GM19438 (cell line): ENCODE results near the gene PKD1.

Experiments used
- ATAC-seq: cut with Tn5 transposase; IDR thresholded peaks from one replicate; pipeline ENCODE4 v1.9.1; 2021; ENCODE audit warnings: low read depth; ENCODE audit not compliant: unreplicated experiment

Gene PKD1

DNA sequence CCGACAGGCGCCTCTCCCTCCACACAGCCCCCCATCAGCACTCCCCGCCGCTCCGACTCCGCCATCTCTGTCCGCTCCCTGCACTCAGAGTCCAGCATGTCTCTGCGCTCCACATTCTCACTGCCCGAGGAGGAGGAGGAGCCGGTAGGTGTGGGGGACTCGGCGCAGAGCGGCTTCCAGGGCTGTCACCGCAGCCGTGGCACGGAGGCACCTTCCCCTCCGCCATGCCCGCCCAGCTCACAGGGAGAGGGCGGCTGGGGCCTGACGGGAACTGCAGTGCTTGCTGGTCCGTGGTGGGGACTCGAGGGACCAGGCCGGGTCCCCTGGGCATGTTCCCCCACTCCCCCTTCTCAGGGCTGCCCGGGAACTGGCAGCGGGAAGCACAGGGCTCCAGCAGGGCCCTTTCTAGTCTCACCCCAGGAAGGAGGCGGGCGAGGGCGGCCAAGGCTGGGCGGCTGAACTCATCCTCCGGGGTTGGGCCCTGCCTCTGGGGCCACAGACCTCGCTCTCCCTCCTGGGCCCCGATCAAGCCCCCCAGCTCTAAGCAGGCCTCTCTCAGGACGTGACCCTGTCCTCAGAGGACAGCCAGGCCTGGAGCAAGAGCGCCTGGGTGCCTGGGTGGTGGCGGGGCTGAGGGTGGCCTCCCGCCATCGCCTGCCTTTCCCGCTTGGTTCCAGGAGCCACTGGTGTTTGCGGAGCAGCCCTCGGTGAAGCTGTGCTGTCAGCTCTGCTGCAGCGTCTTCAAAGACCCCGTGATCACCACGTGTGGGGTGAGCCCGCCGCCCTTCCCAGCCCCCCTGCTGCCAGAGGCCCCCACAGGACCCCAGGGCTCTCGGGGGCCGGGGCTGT is 35.1 kb upstream of the PKD1 start:
- ATAC-seq: no peak

DNA sequence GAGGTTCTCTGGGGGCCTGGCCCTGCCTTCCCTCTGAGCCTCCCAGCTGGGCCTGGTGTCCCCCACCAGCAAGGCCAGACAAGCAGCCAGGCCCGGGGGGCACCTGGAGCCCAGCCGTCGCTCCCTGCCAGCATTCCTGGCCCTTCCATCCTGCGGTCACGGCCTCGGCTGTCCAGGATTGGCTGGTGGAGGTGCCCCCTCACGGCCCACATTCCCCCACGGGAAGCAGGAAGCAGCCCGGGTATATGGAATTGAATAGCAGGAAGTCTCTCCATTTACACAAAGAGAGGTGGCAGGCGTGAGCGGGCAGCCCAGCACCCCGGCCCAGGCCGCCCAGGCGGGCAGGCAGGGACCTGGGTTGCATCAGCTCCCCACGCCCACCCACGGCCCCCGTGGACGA is 34.4 kb upstream of the PKD1 start:
- no peak for ATAC-seq

DNA sequence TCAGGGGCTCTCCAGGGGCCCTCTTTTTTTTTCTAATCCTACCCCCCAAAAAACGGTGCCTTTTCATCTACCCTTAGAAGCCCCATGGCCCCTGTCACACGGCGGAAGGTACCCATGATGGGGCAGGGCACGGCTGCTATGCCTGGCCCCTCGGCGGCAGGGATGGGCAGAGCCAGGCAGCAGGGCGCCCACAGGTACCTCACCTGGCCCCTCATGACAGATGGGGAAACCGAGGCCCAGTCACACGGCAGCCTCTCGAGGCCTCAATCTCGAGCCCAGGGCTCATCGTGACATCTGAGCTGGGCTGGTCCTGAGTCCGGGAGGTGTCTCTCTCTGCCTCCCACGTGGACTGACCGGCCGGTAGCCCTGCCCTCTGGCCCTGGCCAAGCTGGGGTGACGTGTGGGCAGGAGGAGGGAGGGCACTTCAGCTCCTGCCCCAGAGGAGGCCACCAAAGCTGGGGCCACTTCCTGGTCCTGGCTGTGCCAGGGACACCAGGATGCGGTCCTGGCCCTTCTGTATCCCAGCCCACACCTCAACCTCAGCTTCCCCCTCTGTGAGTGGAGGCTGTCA is 31.5 kb upstream of the PKD1 start:
- no peak for ATAC-seq

DNA sequence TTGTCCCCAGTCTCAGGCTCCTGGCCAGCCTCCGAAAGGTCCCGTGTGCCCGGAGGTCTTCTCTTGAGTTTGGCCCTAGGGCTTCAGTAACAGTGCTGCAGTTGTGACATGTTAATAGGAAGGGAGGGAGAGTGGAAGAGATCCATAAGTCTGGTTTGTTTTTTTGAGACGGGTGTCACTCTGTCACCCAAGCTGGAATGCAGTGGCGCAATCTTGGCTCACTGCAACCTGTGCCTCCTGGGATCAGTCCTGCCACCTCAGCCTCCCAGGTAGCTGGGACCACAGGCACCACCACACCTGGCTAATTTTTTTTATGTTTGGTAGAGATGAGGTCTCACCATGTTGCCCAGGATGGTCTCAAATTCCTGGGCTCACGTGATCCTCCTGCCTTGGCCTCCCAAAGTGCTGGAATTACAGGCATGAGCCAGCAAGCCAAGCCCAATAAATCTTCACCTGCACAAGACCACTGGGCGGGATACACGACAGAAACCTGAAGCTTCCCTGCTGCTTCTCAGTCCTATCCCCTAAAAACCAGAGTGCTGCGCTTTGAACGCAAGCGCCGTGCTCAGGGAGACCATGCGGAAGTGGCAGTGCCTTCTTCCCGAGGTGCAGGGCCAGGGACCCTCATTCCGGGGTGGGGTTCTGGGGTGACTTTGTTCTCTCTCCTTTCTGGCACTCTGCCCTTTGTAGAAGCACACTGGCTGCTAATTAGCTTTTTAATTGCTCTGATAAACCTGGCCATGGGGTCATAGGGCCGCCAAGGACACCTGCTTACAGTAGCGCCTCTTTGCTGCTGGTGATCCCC is 30.8 kb upstream of the PKD1 start:
- ATAC-seq: no peak

DNA sequence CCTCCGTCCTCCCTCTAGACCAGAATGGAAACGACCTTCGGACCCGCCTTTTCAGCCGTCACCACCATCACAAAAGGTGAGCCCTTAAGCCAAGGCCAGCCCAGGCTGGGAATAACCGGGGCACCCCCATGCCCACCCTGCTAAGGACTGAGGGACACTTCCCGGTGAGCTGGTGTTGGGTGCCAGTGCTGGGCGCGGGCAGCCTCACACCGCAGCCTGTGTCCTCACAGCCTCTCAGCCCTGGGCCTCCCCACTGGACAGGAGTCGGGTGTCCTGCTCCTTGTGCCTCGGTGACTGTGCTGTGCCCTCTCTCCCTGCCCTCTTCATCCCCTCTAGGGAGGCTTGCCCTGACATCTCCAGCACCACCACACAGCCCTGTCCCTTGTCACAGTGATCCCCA is 30.2 kb upstream of the PKD1 start:
- no peak for ATAC-seq

DNA sequence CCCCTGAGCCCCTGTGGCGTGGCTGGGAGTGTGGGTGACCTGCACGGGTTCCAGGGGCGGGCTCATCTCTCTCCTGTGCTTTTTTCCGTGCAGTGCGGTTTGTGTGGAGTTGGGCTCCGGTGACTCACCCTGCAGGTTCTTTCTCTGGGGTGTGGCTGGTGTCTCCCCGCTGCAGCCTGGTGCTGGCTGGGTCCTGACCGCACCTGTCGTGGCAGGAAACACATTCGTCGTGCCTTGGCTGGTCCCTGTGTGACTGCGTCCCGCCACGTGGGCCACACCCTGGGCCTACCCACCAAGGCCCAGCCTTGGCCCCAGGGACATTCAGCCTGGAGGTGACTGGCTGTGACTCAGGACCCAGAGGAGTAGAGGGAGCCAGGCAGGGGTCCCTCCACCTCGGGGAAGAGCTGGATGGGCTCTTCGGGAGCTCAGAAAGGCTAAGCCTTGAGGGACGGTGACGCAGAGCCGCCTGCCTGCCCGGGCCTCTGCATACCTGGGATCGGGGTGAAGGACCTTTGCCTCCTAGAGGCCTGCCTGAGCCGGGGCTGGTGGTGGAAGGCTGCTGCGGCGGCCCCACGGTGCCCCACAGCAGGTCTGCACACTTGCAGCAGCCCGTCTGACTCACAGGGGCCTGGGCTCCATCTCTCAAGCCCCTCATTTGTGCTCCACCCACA is 27.6 kb upstream of the PKD1 start:
- ATAC-seq: no peak

DNA sequence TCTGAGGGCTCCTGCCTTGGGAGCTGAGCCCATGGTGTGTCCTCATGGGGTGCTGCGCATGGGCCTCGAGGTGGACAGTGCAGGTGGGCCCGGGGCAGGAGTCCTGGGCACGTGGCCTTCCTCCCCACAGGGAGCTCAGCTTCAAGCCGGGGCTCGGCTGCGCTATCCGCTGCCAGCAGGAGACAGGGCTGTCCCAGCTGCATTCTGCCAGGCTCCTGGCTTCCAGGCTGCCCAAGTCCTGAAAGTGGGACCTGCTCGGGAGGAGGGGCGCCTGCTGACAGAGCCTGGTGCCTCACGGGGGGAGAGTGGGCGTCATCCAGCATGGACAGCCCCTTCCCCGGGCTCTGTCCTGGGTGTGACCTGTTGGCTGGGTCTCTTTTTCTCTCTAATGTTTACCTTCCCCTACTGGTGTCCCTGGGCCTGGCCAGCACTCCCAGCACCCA is 27.0 kb upstream of the PKD1 start:
- no peak for ATAC-seq

DNA sequence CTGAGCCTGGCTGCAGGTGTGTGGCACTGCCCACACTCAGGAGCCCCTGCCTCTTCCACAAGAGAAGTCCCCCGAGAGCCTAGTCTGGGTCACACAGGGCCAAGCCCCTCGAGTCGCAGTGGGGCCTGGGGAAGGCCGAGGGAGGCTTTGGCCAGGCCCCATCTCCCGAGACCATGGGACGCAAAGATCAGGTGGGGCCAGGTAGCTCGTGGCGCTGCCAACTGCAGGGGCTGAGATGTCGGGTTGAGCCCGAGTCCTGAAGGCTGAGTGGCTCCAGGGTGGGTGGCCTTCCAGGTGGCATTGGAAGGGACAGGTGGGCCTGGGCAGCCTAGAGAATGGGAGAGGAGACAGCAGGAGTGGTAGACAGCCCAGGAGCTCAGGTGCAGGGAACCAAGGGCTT is 26.2 kb upstream of the PKD1 start:
- no peak for ATAC-seq

DNA sequence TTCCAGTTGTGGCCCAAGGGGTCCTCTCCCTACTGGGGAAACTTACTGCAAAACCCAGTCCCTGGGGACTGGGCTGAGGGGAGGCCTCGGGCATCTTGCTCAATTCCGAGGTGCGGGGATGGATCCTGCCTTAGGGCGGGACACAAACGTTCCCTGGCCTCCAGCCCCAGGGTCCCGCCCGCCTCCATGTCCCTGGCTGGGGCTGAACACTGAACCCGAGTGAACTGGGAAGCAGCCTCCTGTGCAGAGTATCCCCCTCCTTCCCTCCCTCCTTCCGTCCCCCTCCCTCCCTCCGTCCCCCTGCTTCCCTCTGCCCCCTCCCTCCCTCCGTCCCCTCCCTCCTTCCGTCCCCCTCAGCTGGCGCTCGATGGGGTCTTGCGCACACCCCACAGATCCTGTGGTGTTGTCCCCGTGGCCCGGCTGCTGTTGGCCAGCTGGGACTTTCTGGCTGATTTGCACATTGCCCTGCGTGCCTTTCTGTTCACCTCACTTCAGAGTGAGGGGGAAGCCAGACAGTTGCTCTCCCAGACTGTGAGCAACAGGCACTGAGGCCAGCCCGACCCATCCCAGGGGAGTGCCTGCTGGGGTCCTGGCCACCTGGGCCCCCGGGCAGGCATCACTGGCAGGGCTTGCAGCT is 25.3 kb upstream of the PKD1 start:
- ATAC-seq: no peak

DNA sequence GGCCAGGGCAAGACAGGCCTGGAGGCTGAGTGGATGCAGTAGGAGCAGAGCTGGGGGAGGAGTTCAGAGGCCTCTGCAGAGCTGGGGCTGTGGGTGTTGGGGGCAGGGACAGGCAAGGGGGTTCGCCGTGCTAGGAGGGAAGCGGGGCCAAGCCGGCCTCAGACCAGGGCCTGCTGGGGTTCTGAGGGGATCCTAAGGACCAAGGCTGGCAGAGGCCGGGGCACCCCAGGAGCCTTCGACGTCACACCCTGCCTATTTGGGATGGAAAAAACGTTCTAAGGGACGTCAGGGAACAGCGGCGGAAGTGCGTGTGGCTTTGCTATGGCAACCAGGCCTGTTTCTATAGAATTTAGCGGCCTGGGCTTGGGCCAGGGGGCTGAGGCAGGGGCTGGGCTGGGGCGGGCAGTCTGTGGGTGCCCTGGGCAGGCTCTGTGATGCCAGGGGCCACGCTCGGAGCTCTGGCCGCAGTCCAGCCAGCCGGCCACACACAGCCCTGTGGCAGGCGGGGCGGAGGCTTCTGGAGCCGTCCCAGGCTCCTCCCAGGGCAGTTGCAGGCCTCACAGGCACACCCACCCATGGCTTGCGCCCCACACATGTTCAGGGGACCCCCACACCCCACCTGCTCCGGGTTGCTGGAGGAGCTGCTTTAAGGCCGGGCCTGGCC is 23.6 kb upstream of the PKD1 start:
- no peak for ATAC-seq

DNA sequence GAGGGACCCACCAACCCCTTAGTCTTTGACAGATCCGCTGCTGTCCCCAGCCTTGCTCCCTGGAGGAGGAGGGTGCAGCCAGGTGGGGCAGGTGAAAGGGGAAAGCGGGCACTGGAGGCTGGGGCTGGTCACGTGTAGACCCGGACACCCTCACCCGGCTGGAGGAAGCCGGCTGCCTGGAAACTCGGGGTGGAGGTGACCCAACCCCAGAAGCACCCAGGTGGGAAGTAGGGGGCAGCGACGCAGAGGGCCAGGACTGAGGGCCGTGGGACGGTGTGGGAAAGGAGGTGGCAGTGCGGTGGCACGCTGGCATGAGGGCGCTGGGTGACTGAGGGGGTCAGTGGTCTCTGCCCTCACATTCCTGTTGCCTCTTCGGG is 22.6 kb upstream of the PKD1 start:
- no peak for ATAC-seq

DNA sequence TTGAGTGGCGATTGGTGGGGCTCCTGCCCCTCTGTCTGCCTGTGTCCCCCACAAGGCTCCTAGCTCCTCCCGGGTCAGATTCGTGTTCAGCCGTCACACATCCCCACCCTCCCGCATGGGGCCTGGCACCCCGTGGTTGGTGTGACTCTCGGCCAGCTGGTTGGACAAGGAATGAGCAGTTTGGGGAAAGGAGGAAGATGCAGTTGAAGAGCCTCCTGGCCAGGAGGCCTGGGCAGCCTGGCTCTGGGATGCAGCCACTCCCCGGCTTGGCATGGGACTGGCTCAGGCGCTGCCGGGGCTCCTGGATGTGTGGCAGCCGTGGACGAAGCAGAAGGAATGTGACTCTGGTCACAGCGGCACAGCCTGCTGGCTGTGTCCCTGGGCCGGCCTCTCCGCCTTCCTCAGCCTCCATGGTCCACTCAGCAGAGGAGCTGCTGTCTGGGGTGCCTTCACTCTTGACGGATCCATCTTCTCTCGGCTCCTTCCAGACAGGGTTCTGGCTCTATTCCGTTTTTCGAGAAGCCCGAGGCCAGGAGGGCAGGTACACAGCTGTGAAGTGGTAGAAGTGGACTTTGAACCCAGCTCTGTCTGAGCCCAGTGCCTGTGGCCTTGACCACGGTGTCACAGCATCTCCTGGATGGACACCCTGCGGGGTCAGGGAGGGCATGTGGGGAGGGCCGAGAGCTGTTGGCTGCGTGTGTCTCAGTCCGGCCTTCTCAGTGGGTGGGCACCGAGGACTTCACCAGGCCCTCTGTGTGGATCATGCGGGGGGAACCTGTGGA is 22.0 kb upstream of the PKD1 start:
- ATAC-seq: no peak

DNA sequence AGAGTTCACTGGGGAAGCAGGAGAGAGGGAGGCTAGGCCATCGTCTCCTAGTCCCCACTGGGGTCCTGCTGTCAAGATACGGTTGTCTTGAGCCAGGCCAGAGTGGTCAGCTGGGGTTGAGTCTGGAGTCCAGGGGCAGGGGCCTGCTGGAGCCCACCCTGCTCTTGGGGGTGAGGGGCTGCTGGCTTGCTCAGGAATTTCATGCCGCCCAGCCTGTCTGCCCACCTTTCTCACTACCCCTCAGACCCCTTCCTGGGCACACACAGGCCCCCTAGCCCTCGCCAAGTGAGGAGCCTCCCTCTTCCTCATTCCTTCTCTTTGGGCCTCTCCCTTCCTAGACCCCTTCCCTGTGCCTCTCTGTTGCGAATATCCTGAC is 21.1 kb upstream of the PKD1 start:
- no peak for ATAC-seq

DNA sequence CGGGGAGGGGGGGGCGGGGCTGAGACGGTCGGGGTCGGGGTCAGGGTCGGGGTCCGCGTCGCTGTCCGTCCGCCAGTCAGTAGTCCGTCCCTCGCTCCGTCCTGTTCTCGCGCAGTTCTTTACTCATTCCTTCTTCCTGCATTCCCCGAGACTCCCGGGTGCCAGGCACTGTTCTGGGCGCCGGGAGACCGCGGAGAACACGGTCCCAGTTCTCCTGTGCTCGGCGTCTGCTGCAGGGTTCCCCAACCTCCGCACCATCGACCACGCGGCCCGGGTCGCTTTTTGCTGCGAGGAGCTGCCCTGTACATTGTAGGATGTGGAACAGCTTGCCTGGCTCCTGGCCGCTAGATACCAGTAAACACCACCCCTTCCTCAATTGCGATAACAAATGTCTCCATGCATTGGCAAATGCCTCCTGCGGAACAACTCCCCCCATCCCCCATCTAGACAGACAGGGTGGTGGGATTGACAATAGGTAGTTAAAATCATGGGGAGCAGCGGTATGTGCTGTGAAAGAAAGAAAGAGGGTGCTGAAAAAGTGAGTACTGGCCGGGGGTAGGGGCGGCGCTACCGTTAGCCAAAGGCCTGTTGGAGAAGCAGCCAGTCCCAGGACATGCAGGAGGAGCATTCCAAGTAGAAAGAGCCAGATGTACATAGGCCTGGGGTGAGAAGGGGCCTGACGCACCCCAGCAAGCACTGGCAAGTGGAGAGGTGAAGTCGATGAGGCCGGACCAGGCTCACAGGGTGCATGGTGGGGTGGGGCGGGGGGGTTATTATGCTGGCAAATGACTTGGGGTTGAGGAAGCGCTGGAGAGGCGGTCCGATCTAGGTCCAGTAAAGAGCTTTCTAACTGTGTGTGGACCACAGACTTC is 20.5 kb upstream of the PKD1 start:
- no peak for ATAC-seq

DNA sequence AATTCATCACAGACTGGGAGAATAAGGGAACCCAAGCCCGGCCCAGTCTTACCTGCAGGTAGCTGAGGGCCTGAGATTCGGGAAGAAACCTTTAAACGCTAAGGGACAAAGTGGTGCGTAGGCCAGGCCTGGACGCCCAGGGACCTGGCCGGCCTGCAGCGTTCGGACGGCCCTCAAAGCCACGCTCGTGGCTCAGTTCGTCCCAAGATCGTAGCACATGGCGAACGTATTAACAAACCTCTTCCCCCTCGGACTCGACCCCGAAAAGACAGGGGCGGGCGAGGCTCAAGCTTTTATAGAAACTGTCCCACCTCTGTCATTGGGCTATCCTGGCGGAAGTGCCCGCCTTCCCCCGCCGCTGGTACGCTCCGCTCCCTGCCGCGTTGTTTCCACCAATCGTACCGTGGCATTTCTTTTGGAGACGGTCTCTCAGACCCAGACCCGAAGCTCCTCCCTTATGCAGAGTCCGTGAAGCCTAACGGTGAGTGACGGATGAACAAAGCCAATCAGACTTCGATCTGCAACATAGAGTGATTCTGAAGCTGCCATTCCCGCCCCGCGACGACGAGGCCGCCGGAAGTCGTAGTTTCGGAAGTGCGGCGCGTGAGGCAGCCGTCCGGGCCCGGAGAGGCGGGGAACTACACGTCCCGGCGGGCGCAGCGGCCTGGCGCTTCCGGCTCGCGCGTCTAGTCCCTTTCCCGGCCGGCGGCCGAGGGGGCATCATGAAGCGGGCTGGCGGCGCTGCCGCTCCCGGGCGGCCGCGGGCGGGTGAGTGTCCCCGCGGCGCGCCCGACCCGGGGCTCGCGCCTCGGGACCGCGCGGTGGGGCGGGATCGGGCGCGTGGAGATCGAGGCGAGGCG is 19.6 kb upstream of the PKD1 start, which contains the start of gene TRAF7:
Gene TRAF7 (plus strand): TSS at position 692 of the 860 bp plus-strand sequence. CDS start 8,139 bp downstream, outside the sequence.
- ATAC-seq: peak; percentile 79

DNA sequence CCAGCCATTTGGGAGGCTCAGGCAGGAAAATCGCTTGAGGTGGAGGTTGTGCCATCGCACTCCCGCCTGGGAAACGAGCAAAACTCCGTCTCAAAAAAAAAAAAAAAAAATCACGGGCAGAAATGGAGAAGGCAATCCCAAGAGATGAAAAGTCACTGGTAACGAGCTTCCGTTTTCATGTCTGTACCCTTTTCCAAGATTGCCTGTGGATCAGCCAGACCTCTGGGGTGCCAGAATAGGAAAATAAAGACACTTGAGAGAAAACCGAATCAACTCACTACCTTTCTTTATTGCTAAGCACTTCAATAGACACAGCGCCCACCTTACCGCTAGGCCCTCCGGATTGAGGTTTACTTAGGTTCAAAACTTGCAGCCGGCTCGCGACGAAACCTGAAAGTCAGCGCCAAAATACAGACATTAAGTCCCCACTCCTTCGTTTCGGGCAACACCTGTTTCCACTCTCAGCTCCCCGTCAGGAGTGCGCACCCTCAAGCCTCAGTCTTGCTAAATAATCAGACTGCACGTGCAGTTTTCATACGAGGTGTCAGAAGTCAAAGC is 18.9 kb upstream of the PKD1 start:
- ATAC-seq: no peak
